Loucy (cell line): ENCODE data around the gene PARN.
"Not testable (repeated sequence)": the region's sequence is repeated elsewhere in the genome, so short reads cannot be mapped to it uniquely, and the experiment has no call there.

ENCODE experiments used
- H2AFZ ChIP-seq: fragments of 200-600 bp; sonication (generic); 2 replicates; pipeline ENCODE4 v1.6.0; 2016; ENCODE audit warnings: antibody characterized with exemption, mild to moderate bottlenecking, low read length, moderate library complexity
- H3F3A ChIP-seq: fragments of 200-600 bp; 2 replicates; pipeline ENCODE4 v1.6.0; 2016; ENCODE audit warnings: antibody characterized with exemption, low read depth, mild to moderate bottlenecking
- H3K27me3 ChIP-seq: fragments of 200-600 bp; sonication (generic); 2 replicates; pipeline ENCODE4 v1.6.1; 2014; ENCODE audit warnings: low read length, mild to moderate bottlenecking; ENCODE audit not compliant: insufficient read depth, poor library complexity, severe bottlenecking
- H3K36me3 ChIP-seq: fragments of 200-600 bp; sonication (generic); 2 replicates; pipeline ENCODE4 v1.6.1; 2016; ENCODE audit warnings: low read length; ENCODE audit not compliant: insufficient read depth
- H3K4me1 ChIP-seq: fragments of 200-600 bp; sonication (generic); 2 replicates; pipeline ENCODE4 v1.5.1; 2014; ENCODE audit warnings: low read length, mild to moderate bottlenecking; ENCODE audit not compliant: insufficient read depth, poor library complexity, severe bottlenecking
- H3K4me2 ChIP-seq: fragments of 200-600 bp; sonication (generic); 2 replicates; pipeline ENCODE4 v1.6.0; 2014; ENCODE audit warnings: antibody characterized with exemption, low read length, low read depth, mild to moderate bottlenecking; ENCODE audit not compliant: poor library complexity, severe bottlenecking
- H3K4me3 ChIP-seq: fragments of 200-600 bp; sonication (generic); 2 replicates; pipeline ENCODE4 v1.5.1; 2014; ENCODE audit warnings: low read length, mild to moderate bottlenecking, mixed read lengths; ENCODE audit not compliant: poor library complexity, severe bottlenecking
- H3K79me2 ChIP-seq: fragments of 200-600 bp; sonication (generic); 2 replicates; pipeline ENCODE4 v1.6.1; 2014; ENCODE audit warnings: low read length; ENCODE audit not compliant: insufficient read depth
- H3K9ac ChIP-seq: fragments of 200-600 bp; sonication (generic); 2 replicates; pipeline ENCODE4 v1.6.0; 2014; ENCODE audit warnings: mild to moderate bottlenecking, low read depth, low read length, moderate library complexity; ENCODE audit not compliant: poor library complexity, severe bottlenecking
- H3K9me2 ChIP-seq: fragments of 200-600 bp; sonication (generic); replicated peaks from 2 replicates; pipeline ENCODE4 v1.6.1; 2016; ENCODE audit warnings: low read depth, low read length, mixed read lengths
- H3K9me3 ChIP-seq: fragments of 200-600 bp; sonication (generic); 2 replicates; pipeline ENCODE4 v1.6.1; 2014; ENCODE audit warnings: mild to moderate bottlenecking, antibody characterized with exemption, low read length, low read depth; ENCODE audit not compliant: insufficient read depth
- H4K20me1 ChIP-seq: fragments of 200-600 bp; sonication (generic); 2 replicates; pipeline ENCODE4 v1.6.0; 2014; ENCODE audit warnings: antibody characterized with exemption, low read length, mild to moderate bottlenecking; ENCODE audit not compliant: insufficient read depth, poor library complexity, severe bottlenecking
- EZH2phosphoT487 ChIP-seq: fragments of 200-600 bp; IDR thresholded peaks from 2 replicates; pipeline ENCODE4 v1.6.1; 2018; ENCODE audit warnings: antibody characterized with exemption, mild to moderate bottlenecking, moderate library complexity, borderline replicate concordance
- TF ChIP-seq, protein P1 (sequence below): fragments of 200-600 bp; sonication (generic); conservative IDR thresholded peaks from 2 replicates; pipeline ENCODE4 v1.5.1; 2014; ENCODE audit warnings: mild to moderate bottlenecking, antibody characterized with exemption, low read length

The PARN gene

DNA sequence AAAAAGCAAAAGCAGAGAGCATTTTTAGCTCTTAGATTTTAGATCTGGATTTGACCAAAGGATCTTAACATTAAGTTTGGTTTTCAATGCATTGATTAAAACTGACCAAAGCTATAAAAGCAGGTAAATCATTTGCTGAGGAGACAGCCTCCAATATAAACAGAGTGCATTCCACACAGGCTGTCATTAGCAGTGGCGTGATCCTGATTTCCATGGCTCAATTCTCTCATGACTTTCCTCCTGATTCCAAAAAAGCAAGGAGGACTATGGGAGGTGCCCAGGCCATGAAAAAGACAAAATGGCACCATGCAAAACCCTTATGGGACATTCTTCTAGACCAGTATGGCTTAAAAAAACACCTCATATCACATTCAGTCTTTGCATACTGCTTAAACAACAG, 53.5 kb downstream of the PARN start:
- Histone ChIP-seq H3K9me2 (no peaks in the 10 kb centered on the region), H3K4me2 (no peak overlapping the region), H3K36me3 (peaks cover 21% of the 10 kb centered on the region; the same call in 1 of the 2 replicates), H3K4me1 (no peaks in the 10 kb centered on the region), H3K4me3 (no peak overlapping the region), H3K79me2 (no peaks in the 10 kb centered on the region), H3K9me3 (no peaks in the 10 kb centered on the region), H3F3A (no peaks in the 10 kb centered on the region), H2AFZ (no peak overlapping the region), H3K9ac (no peak overlapping the region), H3K27me3 (no peaks in the 10 kb centered on the region), H4K20me1 (no peaks in the 10 kb centered on the region)
- TF ChIP-seq, protein P1, sequence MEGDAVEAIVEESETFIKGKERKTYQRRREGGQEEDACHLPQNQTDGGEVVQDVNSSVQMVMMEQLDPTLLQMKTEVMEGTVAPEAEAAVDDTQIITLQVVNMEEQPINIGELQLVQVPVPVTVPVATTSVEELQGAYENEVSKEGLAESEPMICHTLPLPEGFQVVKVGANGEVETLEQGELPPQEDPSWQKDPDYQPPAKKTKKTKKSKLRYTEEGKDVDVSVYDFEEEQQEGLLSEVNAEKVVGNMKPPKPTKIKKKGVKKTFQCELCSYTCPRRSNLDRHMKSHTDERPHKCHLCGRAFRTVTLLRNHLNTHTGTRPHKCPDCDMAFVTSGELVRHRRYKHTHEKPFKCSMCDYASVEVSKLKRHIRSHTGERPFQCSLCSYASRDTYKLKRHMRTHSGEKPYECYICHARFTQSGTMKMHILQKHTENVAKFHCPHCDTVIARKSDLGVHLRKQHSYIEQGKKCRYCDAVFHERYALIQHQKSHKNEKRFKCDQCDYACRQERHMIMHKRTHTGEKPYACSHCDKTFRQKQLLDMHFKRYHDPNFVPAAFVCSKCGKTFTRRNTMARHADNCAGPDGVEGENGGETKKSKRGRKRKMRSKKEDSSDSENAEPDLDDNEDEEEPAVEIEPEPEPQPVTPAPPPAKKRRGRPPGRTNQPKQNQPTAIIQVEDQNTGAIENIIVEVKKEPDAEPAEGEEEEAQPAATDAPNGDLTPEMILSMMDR: no peak
- no peak for TF ChIP-seq EZH2phosphoT487

DNA sequence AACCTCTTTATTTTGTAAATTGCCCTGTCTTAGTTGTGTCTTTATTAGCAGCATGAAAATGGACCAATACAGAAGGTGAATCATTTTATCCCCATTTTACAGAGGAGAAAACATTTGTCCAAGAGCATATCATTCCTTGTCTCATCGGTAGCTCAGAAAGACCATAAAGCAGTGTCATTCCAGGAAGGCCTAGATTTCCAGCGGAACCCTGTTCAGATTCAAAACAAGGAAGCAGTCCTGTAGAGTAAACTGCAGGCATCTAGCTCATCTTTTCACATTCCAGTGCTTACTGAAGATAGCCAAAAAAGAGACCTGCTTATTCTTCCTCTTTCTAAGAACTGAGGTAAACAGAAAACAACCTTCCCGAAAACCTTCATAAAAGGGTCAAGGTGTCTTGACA, 54.0 kb downstream of the PARN start:
- Histone ChIP-seq H3K79me2 (no peaks in the 10 kb centered on the region), H3K9ac (no peak overlapping the region), H3K4me2 (no peak overlapping the region), H3K9me3 (no peaks in the 10 kb centered on the region), H3K9me2 (no peaks in the 10 kb centered on the region), H3K36me3 (peaks cover 17% of the 10 kb centered on the region; the same call in 1 of the 2 replicates), H4K20me1 (no peaks in the 10 kb centered on the region), H3K27me3 (no peaks in the 10 kb centered on the region), H3K4me1 (no peaks in the 10 kb centered on the region), H2AFZ (no peak overlapping the region), H3F3A (no peaks in the 10 kb centered on the region), H3K4me3 (no peak overlapping the region)
- TF ChIP-seq, protein P1: no peak
- TF ChIP-seq EZH2phosphoT487: no peak

DNA sequence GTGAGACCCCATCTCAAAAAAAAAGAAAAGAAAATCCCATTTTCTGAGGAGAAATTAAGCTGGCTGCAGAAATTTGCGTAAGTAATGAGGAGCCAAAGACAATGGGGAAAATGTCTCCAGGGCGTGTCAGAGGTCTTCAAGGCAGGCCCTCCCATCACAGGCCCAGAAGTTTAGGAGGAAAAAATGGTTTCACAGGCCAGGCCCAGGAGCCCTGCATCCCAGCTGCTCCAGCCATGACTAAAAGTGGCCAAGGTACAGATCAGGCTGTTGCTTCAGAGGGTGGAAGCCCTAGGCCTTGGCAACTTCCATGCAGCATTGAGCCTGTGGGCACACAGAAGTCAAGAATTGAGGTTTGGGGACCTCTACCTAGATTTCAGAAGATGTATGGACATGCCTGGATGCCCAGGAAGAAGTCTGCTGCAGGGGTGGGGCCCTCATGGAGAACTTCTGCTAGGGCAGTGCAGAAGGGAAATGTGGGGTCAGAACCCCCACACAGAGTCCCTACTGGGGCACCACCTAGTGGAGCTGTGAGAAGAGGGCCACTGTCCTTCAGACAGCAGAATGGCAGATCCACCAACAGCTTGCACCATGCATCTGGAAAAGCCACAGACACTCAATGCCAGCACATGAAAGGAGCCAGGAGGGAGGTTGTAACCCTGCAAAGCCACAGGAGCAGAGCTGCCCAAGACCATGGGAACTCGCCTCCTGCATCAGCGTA, 55.2 kb downstream of the PARN start:
- H3K9me3 ChIP-seq, H4K20me1 ChIP-seq, H3K9ac ChIP-seq, H3K4me1 ChIP-seq, H2AFZ ChIP-seq, H3K4me2 ChIP-seq, H3K4me3 ChIP-seq, H3K79me2 ChIP-seq, H3K27me3 ChIP-seq, H3F3A ChIP-seq, H3K9me2 ChIP-seq: not testable (repeated sequence)
- peaks cover 13% of the 10 kb centered on the region; the same call in 1 of the 2 replicates for H3K36me3 ChIP-seq

DNA sequence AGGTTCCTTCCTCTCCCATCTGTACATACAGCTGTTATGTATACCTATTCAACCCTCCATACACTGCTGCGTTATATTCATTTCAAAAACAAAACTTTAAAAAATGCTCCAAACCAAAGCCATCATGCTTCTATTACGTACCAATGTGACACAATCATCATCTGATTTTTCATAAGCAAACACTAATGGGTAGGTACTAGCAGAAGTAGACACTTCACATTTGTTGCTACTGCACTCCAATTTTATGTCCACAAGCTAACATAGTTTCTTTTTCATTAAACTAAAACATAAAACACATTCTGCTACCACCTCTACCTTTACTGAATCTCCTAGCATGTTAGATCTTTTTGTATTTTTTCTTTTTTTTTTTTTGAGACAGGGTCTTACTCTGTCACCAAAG, 57.5 kb downstream of the PARN start:
- Histone ChIP-seq H4K20me1 (no peaks in the 10 kb centered on the region), H3K4me3 (no peak overlapping the region), H3K4me2 (no peak overlapping the region), H3K27me3 (no peaks in the 10 kb centered on the region), H3K9me3 (no peaks in the 10 kb centered on the region), H3K36me3 (peaks cover 13% of the 10 kb centered on the region; the same call in 1 of the 2 replicates), H3F3A (no peaks in the 10 kb centered on the region), H3K79me2 (no peaks in the 10 kb centered on the region), H3K4me1 (no peaks in the 10 kb centered on the region), H3K9ac (no peak overlapping the region), H3K9me2 (no peaks in the 10 kb centered on the region), H2AFZ (no peak overlapping the region)
- TF ChIP-seq, protein P1: no peak
- no peak for TF ChIP-seq EZH2phosphoT487
